IPS-15b (cell line): ENCODE measurements around the gene SCGB1D4.
"Not testable (repeated sequence)": the region's sequence is repeated elsewhere in the genome, so short reads cannot be mapped to it uniquely, and the experiment has no call there.

ENCODE experiments used
- H3K27me3 ChIP-seq: one replicate; pipeline ENCODE4 v1.6.1; 2013; ENCODE audit warnings: low read length; ENCODE audit not compliant: control insufficient read depth, insufficient read depth
- H3K36me3 ChIP-seq: one replicate; pipeline ENCODE4 v1.6.1; 2013; ENCODE audit warnings: low read length; ENCODE audit not compliant: control insufficient read depth, insufficient read depth
- H3K4me1 ChIP-seq: one replicate; pipeline ENCODE4 v1.6.1; 2013; ENCODE audit warnings: mild to moderate bottlenecking, low read length; ENCODE audit not compliant: control insufficient read depth, insufficient read depth
- H3K4me3 ChIP-seq: one replicate; pipeline ENCODE4 v1.5.1; 2013; ENCODE audit warnings: low read depth, low read length
- H3K9ac ChIP-seq: one replicate; pipeline ENCODE4 v1.6.1; 2013; ENCODE audit warnings: low read depth, mild to moderate bottlenecking, low read length
- H3K9me3 ChIP-seq: one replicate; pipeline ENCODE4 v1.6.1; 2013; ENCODE audit warnings: mild to moderate bottlenecking, low read length; ENCODE audit not compliant: control insufficient read depth, insufficient read depth

The SCGB1D4 gene

DNA sequence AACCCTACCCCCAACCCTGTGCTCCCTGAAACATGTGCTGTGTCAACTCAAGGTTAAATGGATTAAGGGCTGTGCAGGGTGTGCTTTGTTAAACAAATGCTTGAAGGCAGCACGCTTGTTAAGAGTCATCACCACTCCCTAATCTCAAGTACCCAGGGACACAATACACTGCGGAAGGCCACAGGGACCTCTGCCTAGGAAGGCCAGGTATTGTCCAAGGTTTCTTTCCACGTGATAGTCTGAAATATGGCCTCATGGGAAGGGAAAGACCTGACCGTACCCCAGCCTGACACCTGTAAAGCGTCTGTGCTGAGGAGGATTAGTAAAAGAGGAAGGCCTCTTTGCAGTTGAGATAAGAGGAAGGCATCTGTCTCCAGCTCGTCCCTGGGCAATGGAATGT lies 27.8 kb upstream of the SCGB1D4 start:
- not testable (repeated sequence) for H3K27me3 ChIP-seq, H3K9ac ChIP-seq, H3K4me3 ChIP-seq, H3K36me3 ChIP-seq, H3K9me3 ChIP-seq, H3K4me1 ChIP-seq

DNA sequence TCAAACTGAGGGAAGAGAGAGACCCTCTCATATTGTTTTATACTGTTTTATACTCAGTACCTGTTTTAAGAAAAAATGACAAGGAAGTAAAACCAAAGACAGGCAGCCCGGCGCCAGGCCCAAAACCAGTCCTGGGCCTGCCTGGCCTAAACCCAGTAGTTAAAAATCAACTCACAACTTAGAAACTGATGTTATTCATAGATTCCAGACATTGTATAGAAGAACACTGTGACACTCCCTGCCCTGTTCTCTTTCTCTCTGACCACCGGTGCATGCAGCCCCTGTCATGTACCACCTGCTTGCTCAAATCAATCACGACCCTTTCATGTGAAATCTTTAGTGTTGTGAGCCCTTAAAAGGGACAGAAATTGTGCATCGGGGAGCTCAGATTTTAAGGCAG lies 26.9 kb upstream of the SCGB1D4 start:
- not testable (repeated sequence) for H3K4me3 ChIP-seq, H3K9ac ChIP-seq, H3K4me1 ChIP-seq, H3K27me3 ChIP-seq, H3K36me3 ChIP-seq, H3K9me3 ChIP-seq

GRCh38 chr11:62324731-62325556 lies 26.1 kb upstream of the SCGB1D4 start:
- Histone ChIP-seq H3K36me3 (no peaks in the 10 kb centered on the region), H3K9me3 (no peaks in the 10 kb centered on the region), H3K27me3 (no peaks in the 10 kb centered on the region), H3K4me1 (peaks cover 6% of the 10 kb centered on the region), H3K4me3 (no peak overlapping the region), H3K9ac (no peak overlapping the region)

GRCh38 chr11:62322524-62322923 lies 23.6 kb upstream of the SCGB1D4 start:
- no peak overlapping the region for H3K9ac ChIP-seq
- H3K4me3 ChIP-seq: no peak overlapping the region
- no peaks in the 10 kb centered on the region for H3K36me3 ChIP-seq
- H3K9me3 ChIP-seq: no peaks in the 10 kb centered on the region
- H3K27me3 ChIP-seq: no peaks in the 10 kb centered on the region
- H3K4me1 ChIP-seq: peaks cover 6% of the 10 kb centered on the region

GRCh38 chr11:62315431-62315830 lies 16.6 kb upstream of the SCGB1D4 start:
- Histone ChIP-seq H3K4me1 (no peaks in the 10 kb centered on the region), H3K4me3 (no peak overlapping the region), H3K36me3 (no peaks in the 10 kb centered on the region), H3K27me3 (peaks cover 2% of the 10 kb centered on the region), H3K9me3 (no peaks in the 10 kb centered on the region), H3K9ac (no peak overlapping the region)

- Histone ChIP-seq H3K36me3 (no peaks in the 10 kb centered on the region), H3K4me3 (no peak overlapping the region), H3K27me3 (peaks cover 5% of the 10 kb centered on the region), H3K9me3 (no peaks in the 10 kb centered on the region), H3K4me1 (no peaks in the 10 kb centered on the region), H3K9ac (no peak overlapping the region)
Measured at GRCh38 chr11:62309991-62310390, 11.1 kb upstream of the SCGB1D4 start.

GRCh38 chr11:62307950-62308349 lies 9.1 kb upstream of the SCGB1D4 start:
- Histone ChIP-seq H3K9me3 (no peaks in the 10 kb centered on the region), H3K36me3 (no peaks in the 10 kb centered on the region), H3K4me3 (no peak overlapping the region), H3K27me3 (peaks cover 5% of the 10 kb centered on the region), H3K9ac (no peak overlapping the region), H3K4me1 (no peaks in the 10 kb centered on the region)

DNA sequence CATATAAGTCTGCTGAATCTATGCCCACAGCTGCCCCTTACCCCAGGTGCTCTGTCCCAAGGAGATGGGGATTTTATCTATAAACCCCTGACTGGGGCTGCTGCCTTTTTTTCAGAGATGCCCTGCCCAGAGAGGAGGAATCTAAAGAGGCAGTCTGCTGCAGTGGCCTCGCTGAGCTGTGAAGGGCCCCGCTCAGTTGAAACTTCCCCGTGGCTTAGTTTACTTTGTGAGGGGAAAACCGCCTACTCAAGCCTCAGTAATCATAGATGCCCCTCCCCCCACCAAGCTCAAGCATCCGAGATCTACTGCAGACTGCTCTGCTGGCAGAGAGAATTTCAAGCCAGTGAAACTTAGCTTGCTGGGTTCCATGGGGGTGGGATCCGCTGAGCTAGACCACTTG lies 7.4 kb upstream of the SCGB1D4 start:
- no peaks in the 10 kb centered on the region for H3K4me1 ChIP-seq
- H3K36me3 ChIP-seq: no peaks in the 10 kb centered on the region
- peaks cover 4% of the 10 kb centered on the region for H3K27me3 ChIP-seq
- H3K9ac ChIP-seq: no peak overlapping the region
- H3K9me3 ChIP-seq: no peaks in the 10 kb centered on the region
- H3K4me3 ChIP-seq: no peak overlapping the region

DNA sequence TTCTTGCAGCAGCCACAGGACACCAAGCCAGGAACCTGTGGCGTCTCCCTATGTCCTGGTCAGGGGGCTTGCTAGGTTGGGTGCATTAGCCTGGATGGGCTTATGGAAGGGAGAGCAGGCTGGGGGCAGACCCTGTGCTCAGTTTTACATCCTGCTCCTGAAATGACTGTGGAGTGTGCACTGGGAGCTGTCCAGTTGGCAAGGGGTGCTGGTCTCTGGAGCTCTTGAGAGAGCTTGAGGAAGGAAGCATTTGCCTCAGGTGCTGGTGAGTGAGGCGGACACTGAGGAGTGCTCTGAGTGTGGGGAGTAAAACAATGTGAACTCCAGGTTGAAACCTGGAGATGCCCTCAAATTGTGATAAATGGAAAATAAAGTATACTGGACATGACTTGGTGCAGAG lies 3.4 kb downstream of the SCGB1D4 start:
- Histone ChIP-seq H3K36me3 (no peaks in the 10 kb centered on the region), H3K9ac (no peak overlapping the region), H3K4me3 (no peak overlapping the region), H3K27me3 (no peaks in the 10 kb centered on the region), H3K4me1 (no peaks in the 10 kb centered on the region), H3K9me3 (no peaks in the 10 kb centered on the region)

DNA sequence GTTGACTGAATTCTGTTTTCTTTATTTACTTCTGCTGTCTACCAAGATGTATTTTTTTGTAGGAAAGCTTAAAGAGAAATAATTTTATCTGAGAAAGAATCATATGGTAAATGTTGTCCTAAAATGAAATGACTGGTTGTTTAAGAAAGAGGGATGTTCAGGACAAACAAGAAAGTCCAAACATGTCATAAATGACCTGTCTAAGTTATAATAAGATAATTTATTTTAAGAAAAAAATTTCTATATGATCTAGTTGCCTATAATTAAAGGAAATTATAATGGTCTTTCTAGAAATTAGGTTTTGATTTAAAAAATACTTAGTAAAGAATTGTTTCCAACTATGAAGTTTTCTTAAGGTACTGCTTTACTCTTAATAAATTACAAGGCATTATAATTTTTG lies 18.4 kb downstream of the SCGB1D4 start:
- no peaks in the 10 kb centered on the region for H3K27me3 ChIP-seq
- no peak overlapping the region for H3K4me3 ChIP-seq
- peaks cover 3% of the 10 kb centered on the region for H3K9me3 ChIP-seq
- no peak overlapping the region for H3K9ac ChIP-seq
- no peaks in the 10 kb centered on the region for H3K4me1 ChIP-seq
- H3K36me3 ChIP-seq: no peaks in the 10 kb centered on the region

GRCh38 chr11:62273789-62274275 lies 25.0 kb downstream of the SCGB1D4 start:
- Histone ChIP-seq H3K4me3 (no peak overlapping the region), H3K27me3 (no peaks in the 10 kb centered on the region), H3K4me1 (no peaks in the 10 kb centered on the region), H3K36me3 (no peaks in the 10 kb centered on the region), H3K9me3 (no peaks in the 10 kb centered on the region), H3K9ac (no peak overlapping the region)

- H3K36me3 ChIP-seq: no peaks in the 10 kb centered on the region
- no peaks in the 10 kb centered on the region for H3K27me3 ChIP-seq
- no peaks in the 10 kb centered on the region for H3K4me1 ChIP-seq
- no peaks in the 10 kb centered on the region for H3K9me3 ChIP-seq
- H3K9ac ChIP-seq: no peak overlapping the region
- H3K4me3 ChIP-seq: no peak overlapping the region
Measured at GRCh38 chr11:62273284-62273683, 25.6 kb downstream of the SCGB1D4 start.
